T follicular helper cell (primary cell): Measurements from ENCODE around the gene HAPLN2.
"Not testable (repeated sequence)": the region's sequence is repeated elsewhere in the genome, so short reads cannot be mapped to it uniquely, and the experiment has no call there.

Experiments used
- DNase-seq: peaks from one replicate; pipeline ENCODE4 v3.0.0-alpha.2; 2020; ENCODE audit warnings: low read depth
- total RNA-seq, 2 experiments: gene quantifications; one replicate each; lab custom pipeline; 2026; lab: John Stamatoyannopoulos, UW

HAPLN2 gene
- 0 to 0.18 reads per million in 2 experiments for total RNA-seq

- no peak for DNase-seq
Observed at GRCh38 chr1:156618853-156619581, at the start of gene HAPLN2. HAPLN2 (plus strand) TSS chr1:156619415; CDS start chr1:156623491, 4,076 bp downstream.

- no peak for DNase-seq
Observed at GRCh38 chr1:156571261-156571852, 47.9 kb upstream of the HAPLN2 start.

- peak; percentile 61 for DNase-seq
Observed at GRCh38 chr1:156571919-156572662, 47.1 kb upstream of the HAPLN2 start, which contains the start of gene IQGAP3. IQGAP3 (minus strand) TSS chr1:156572565; CDS start chr1:156572529, 36 bp downstream.

GRCh38 chr1:156572663-156573018 is 46.6 kb upstream of the HAPLN2 start:
- DNase-seq, result no peak

- no peak for DNase-seq
Observed at GRCh38 chr1:156574039-156574633, 45.1 kb upstream of the HAPLN2 start.

- no peak for DNase-seq
Observed at GRCh38 chr1:156577550-156577949, 41.7 kb upstream of the HAPLN2 start.

GRCh38 chr1:156578055-156578454 is 41.2 kb upstream of the HAPLN2 start:
- no peak for DNase-seq

- no peak for DNase-seq
Observed at GRCh38 chr1:156579472-156579871, 39.7 kb upstream of the HAPLN2 start, which contains the start of gene TTC24. TTC24 (plus strand) TSS chr1:156579723; CDS start chr1:156581365, 1,642 bp downstream.

- DNase-seq, result no peak
Observed at GRCh38 chr1:156581661-156582387, 37.4 kb upstream of the HAPLN2 start.

- DNase-seq, result no peak
Observed at GRCh38 chr1:156582388-156583017, 36.7 kb upstream of the HAPLN2 start.

GRCh38 chr1:156583821-156584622 is 35.2 kb upstream of the HAPLN2 start:
- peak; percentile 67 for DNase-seq

- DNase-seq, result no peak
Observed at GRCh38 chr1:156584813-156585212, 34.4 kb upstream of the HAPLN2 start.

GRCh38 chr1:156586323-156586722 is 32.9 kb upstream of the HAPLN2 start:
- no peak for DNase-seq

- no peak for DNase-seq
Observed at GRCh38 chr1:156586892-156587477, 32.2 kb upstream of the HAPLN2 start.

GRCh38 chr1:156587927-156588326 is 31.3 kb upstream of the HAPLN2 start:
- not testable (repeated sequence) for DNase-seq

- no peak for DNase-seq
Observed at GRCh38 chr1:156589546-156589945, 29.7 kb upstream of the HAPLN2 start.

GRCh38 chr1:156590326-156591180 is 28.7 kb upstream of the HAPLN2 start:
- DNase-seq, result no peak

- DNase-seq, result no peak
Observed at GRCh38 chr1:156591181-156591431, 28.1 kb upstream of the HAPLN2 start.
